HG03139 (cell line): ENCODE results near the gene ABHD2.

Experiments
- ATAC-seq: cut with Tn5 transposase; IDR thresholded peaks from one replicate; pipeline ENCODE4 v1.9.1; 2021; ENCODE audit not compliant: unreplicated experiment

ABHD2 gene

GRCh38 chr15:89161666-89162065, 73.4 kb downstream of the ABHD2 start:
- ATAC-seq: no peak

- no peak for ATAC-seq
These were observed 75.2 kb downstream of the ABHD2 start for GRCh38 chr15:89163271-89164055.

- ATAC-seq: no peak
These were observed 76.5 kb downstream of the ABHD2 start for GRCh38 chr15:89164712-89165211.

- ATAC-seq: no peak
These were observed 77.4 kb downstream of the ABHD2 start for GRCh38 chr15:89165677-89166076.

GRCh38 chr15:89167267-89168176, 79.3 kb downstream of the ABHD2 start:
- ATAC-seq: peak; percentile 70

GRCh38 chr15:89168316-89168833, 80.1 kb downstream of the ABHD2 start:
- no peak for ATAC-seq

GRCh38 chr15:89170364-89170763, 82.1 kb downstream of the ABHD2 start:
- no peak for ATAC-seq

- no peak for ATAC-seq
These were observed 83.1 kb downstream of the ABHD2 start for GRCh38 chr15:89171136-89172072.

- no peak for ATAC-seq
These were observed 84.7 kb downstream of the ABHD2 start for GRCh38 chr15:89172921-89173320.

- ATAC-seq: no peak
These were observed 86.2 kb downstream of the ABHD2 start for GRCh38 chr15:89174476-89174875.

GRCh38 chr15:89175617-89176191, 87.4 kb downstream of the ABHD2 start:
- no peak for ATAC-seq

GRCh38 chr15:89177116-89177515, 88.9 kb downstream of the ABHD2 start:
- ATAC-seq: no peak

- no peak for ATAC-seq
These were observed 89.5 kb downstream of the ABHD2 start for GRCh38 chr15:89177633-89178306.

- no peak for ATAC-seq
These were observed 90.2 kb downstream of the ABHD2 start for GRCh38 chr15:89178307-89178977.

GRCh38 chr15:89179966-89180875, 92.0 kb downstream of the ABHD2 start:
- ATAC-seq: no peak

GRCh38 chr15:89184357-89184756, 96.1 kb downstream of the ABHD2 start:
- no peak for ATAC-seq

GRCh38 chr15:89184886-89185526, 96.8 kb downstream of the ABHD2 start:
- no peak for ATAC-seq
